KOPT-K1 (cell line): Measurements from ENCODE around the gene PARVB.

Source experiments
- H3K27ac ChIP-seq: fragments of 200-600 bp; sonication (generic); 2 replicates; pipeline ENCODE4 v1.5.1; 2016; ENCODE audit warnings: antibody characterized with exemption, mild to moderate bottlenecking, low read depth, low read length; ENCODE audit not compliant: poor library complexity, severe bottlenecking
- H3K36me3 ChIP-seq: fragments of 200-600 bp; sonication (generic); 2 replicates; pipeline ENCODE4 v1.5.1; 2017; ENCODE audit warnings: antibody characterized with exemption, mild to moderate bottlenecking, low read length, moderate library complexity; ENCODE audit not compliant: insufficient read depth
- H3K9me3 ChIP-seq: fragments of 200-600 bp; sonication (generic); 2 replicates; pipeline ENCODE4 v1.5.1; 2017; ENCODE audit warnings: antibody characterized with exemption, low read length, mild to moderate bottlenecking; ENCODE audit not compliant: insufficient read depth, poor library complexity, severe bottlenecking

PARVB gene

GRCh38 chr22:44144046-44144569 lies 120.0 kb downstream of the PARVB start:
- Histone ChIP-seq H3K9me3 (no peaks in the 10 kb centered on the region), H3K27ac (no peak overlapping the region), H3K36me3 (no peaks in the 10 kb centered on the region)

DNA sequence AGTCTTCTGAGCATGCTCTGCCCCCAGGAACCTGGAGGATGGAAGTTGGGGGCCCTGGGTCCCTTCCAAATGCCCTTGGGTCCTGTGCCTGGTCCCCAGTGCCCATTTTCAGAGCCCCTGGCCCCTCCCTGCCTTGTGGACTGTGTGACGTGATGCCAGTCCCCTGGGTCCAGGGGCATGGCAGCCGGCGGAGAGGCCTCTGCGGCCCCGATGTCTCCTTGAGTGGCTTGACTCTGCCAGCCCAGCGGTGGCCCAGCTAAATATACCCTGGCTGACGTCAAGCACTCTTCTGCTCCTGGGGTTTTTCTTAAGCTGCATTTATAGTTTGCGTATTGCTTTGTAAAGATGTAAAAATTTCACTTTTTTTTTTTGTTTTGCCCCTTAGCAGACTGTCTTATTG lies 121.4 kb downstream of the PARVB start:
- H3K9me3 ChIP-seq, result no peaks in the 10 kb centered on the region
- no peak overlapping the region for H3K27ac ChIP-seq
- no peaks in the 10 kb centered on the region for H3K36me3 ChIP-seq

- Histone ChIP-seq H3K9me3 (no peaks in the 10 kb centered on the region), H3K36me3 (no peaks in the 10 kb centered on the region), H3K27ac (no peak overlapping the region)
These were observed 122.2 kb downstream of the PARVB start for GRCh38 chr22:44146088-44146861.

GRCh38 chr22:44147008-44147645 lies 123.0 kb downstream of the PARVB start:
- H3K9me3 ChIP-seq, result no peaks in the 10 kb centered on the region
- no peak overlapping the region for H3K27ac ChIP-seq
- no peaks in the 10 kb centered on the region for H3K36me3 ChIP-seq

DNA sequence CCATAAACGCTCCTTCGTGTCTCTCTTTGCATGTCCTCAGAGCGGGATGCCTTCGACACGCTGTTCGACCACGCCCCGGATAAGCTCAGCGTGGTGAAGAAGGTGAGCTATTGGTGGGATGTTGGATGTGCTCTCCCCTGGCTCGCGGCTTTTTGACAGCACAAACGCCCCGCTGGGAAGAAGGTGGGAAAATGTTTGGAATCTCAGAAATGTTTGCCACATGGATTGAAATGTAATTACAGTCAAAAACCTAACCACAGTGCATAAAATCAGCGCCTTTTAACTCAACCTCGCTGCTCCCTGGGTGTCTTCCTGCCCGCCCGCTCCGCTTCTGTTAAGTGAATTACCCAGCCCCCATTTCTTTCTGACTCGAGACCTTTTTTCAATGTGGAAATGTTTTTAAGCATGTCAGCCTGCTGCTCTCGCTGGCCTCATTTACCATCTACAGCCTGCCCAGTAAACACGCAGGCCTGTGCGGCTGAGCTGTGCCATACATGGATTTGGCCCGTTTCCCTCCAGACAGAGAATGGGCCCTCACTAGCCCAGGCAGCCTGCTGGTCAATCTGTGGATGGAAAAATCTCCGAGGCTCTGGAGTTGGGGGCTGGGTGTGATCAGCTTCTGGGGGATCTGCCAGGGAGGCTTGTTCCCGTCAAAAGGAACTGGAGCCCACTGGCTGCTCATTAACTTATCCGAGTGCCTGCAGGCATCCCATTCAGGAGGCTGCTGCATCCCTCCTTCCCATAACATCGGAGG lies 123.9 kb downstream of the PARVB start:
- Histone ChIP-seq H3K9me3 (no peaks in the 10 kb centered on the region), H3K27ac (no peak overlapping the region), H3K36me3 (no peaks in the 10 kb centered on the region)

- Histone ChIP-seq H3K36me3 (no peaks in the 10 kb centered on the region), H3K27ac (no peak overlapping the region), H3K9me3 (no peaks in the 10 kb centered on the region)
These were observed 127.6 kb downstream of the PARVB start for GRCh38 chr22:44151676-44152075.

DNA sequence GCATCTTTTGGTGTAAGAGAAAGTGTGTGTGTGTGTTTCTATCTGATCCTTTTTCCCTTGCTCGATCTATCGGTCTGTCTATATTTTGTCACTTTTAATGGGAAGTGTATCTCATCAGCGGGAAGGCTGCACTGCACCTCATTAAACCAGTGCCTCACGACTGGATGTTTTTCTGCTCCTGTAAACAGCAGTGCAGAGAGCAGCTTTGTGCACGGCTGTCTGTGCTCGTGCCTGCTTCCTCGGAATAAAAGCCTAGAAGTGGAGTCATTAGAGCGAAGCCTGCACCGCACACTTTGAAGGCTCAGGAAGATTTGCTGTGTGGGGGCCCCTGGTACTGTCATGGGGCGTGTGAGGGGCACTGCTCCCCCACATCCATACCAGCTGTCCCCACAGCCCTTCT lies 129.6 kb downstream of the PARVB start:
- Histone ChIP-seq H3K36me3 (no peaks in the 10 kb centered on the region), H3K9me3 (no peaks in the 10 kb centered on the region), H3K27ac (no peak overlapping the region)

- H3K27ac ChIP-seq, result no peak overlapping the region
- H3K36me3 ChIP-seq, result no peaks in the 10 kb centered on the region
- H3K9me3 ChIP-seq, result no peaks in the 10 kb centered on the region
These were observed 130.4 kb downstream of the PARVB start for GRCh38 chr22:44154436-44154942.

- Histone ChIP-seq H3K27ac (no peak overlapping the region), H3K36me3 (no peaks in the 10 kb centered on the region), H3K9me3 (no peaks in the 10 kb centered on the region)
These were observed 131.0 kb downstream of the PARVB start for GRCh38 chr22:44155115-44155514.

DNA sequence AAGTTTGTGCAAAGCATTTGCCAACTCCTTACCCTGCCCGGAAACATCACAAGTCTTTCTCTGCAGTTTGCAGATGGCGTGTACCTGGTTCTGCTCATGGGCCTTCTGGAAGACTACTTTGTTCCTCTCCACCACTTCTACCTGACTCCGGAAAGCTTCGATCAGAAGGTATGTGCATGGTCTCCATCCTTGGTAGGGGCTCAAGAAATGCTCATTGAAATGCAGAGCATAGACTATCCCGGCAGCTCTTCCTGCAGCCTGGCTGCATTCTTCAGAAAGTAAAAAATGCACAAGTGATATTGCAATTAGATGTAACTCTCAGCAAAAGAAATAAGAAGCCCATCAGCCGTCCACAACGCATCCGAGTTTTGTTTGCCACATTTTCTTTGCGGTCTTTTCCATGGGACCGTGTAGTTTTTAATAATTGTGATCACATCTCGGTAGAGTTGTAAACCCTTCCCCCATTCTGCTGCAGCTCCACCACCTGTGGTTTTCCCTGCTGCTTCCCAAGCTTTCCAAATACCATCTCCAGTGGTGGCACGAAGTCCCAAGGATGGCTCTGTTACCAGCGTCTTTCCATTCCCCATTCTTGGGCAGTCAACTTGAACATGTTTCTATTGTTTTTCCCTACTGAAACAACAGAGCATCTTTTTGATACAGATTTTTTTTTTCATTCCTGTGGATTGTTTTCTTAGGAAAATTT lies 134.0 kb downstream of the PARVB start:
- Histone ChIP-seq H3K27ac (no peak overlapping the region), H3K9me3 (no peaks in the 10 kb centered on the region), H3K36me3 (no peaks in the 10 kb centered on the region)

DNA sequence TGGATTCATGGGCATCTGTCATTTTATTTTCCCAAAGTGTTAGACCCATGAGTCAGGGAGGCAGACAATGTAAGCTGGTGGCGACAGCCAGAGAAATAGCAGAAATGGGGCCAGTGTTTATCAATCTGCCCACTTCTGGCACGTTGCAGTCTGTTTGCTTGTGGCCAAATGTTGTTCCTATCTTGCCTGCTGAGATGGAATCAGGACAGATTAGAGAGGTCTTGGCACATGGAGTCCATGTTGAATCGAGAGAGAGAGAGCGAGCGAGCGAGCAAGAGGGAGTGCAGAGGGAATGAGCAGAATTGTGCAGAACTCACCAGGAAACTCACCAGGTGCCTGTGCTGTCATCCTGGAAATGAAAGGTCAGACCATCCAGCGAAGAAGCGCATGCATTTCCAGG lies 134.7 kb downstream of the PARVB start:
- Histone ChIP-seq H3K27ac (no peak overlapping the region), H3K9me3 (no peaks in the 10 kb centered on the region), H3K36me3 (no peaks in the 10 kb centered on the region)

DNA sequence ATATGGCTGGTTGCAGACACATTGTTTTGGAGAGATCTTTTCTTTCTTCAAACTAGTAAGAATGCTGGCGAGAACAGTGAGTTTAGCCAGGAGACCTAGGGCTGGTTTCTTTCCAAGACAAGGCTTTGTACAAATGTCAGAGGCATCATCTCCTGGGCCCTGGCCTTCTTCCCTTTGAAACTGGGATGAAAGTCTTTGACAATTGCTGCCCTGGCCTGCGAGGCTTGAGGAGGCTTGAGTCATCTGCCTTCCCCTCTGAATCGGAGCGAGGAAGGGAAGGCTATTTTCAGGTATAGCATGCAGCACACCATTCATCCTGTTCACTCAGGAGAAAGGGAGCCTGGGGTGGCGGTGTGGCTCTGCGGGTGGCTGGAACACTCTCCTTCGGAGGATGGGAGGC lies 135.1 kb downstream of the PARVB start:
- Histone ChIP-seq H3K36me3 (no peaks in the 10 kb centered on the region), H3K27ac (no peak overlapping the region), H3K9me3 (no peaks in the 10 kb centered on the region)

DNA sequence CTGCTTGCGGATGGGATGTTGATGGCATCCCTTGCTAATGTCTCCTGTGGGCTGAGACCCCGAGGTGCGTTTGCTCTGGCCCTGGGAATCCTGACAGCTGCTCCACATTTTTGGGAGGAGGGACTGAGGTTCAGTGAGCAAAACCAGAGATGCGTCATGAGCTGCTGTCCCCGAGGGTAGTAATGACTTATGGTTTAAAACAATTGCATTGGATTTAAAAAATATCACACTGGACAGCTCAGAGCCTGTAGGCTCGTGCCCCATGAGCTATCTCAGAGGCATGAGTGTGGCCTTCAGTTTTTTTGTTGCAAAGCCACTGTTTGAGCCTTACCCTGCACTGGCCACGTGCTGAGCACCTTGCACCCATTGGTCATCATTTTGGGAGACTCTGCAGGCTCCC lies 135.7 kb downstream of the PARVB start:
- Histone ChIP-seq H3K9me3 (no peaks in the 10 kb centered on the region), H3K27ac (no peak overlapping the region), H3K36me3 (no peaks in the 10 kb centered on the region)

DNA sequence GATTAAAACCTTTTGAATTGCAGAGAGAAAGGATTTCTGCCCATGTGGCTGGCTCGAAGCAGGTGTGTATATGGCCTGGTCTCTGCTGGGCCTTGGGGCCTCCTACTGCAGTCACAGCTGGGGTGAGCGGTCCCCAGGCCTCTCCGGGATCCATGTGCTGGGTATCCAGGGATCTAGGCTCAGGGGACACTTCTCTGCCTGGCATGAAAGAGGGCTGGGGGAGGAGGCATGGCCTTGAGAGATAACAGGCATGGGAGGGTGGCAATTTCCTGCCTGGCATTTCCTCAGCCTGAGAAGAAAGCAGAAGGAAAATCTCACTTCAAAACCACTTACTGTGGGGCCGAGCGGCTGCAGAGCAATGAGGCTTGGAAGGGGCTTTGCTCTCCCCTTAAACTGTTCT lies 136.3 kb downstream of the PARVB start:
- H3K27ac ChIP-seq, result no peak overlapping the region
- H3K9me3 ChIP-seq, result no peaks in the 10 kb centered on the region
- H3K36me3 ChIP-seq, result no peaks in the 10 kb centered on the region

GRCh38 chr22:44161673-44162072 lies 137.6 kb downstream of the PARVB start:
- H3K36me3 ChIP-seq, result no peaks in the 10 kb centered on the region
- H3K9me3 ChIP-seq, result no peaks in the 10 kb centered on the region
- no peak overlapping the region for H3K27ac ChIP-seq
